ENCODE data around the gene PLEKHG4B. TPM values are rescaled to one million over a fixed set of nuclear protein-coding genes. Genes with fewer than 3 reads are reported as not detected.

PLEKHG4B gene
- total and polyA plus RNA-seq, 2 of the 4 experiments (the other 2 are of a cell fraction) = 1.1 TPM

Small RNA genes within 50 kb of the gene (microRNA-seq; reads per million reads assigned to microRNA genes)
- gene RF00019 (ENCODE audit: insufficient read depth, insufficient read length) = not detected

Small RNA genes within 50 kb of the gene (small RNA-seq; reads per million reads assigned to genes)
- gene RF00019 = 0 reads per million in 5 experiments

Other genes starting within 250 kb of the PLEKHG4B start
- gene LRRC14B, start 99.3 kb downstream of the PLEKHG4B start, total RNA-seq (2012; rRNA removed) = not detected in 2 replicates
- not detected in 2 replicates for gene LRRC14B, start 99.3 kb downstream of the PLEKHG4B start, polyA plus RNA-seq (2012; rRNA removed)
- gene CCDC127, start 126.0 kb downstream of the PLEKHG4B start, total RNA-seq (2012; rRNA removed) = 3.9 and 4.4 TPM in 2 replicates
- gene CCDC127, start 126.0 kb downstream of the PLEKHG4B start, polyA plus RNA-seq (2012; rRNA removed) = 3.2 TPM in 2 replicates
- gene SDHA, start 126.2 kb downstream of the PLEKHG4B start, total RNA-seq (2012; rRNA removed) = 105 and 122 TPM in 2 replicates
- gene SDHA, start 126.2 kb downstream of the PLEKHG4B start, polyA plus RNA-seq (2012; rRNA removed) = 120 and 121 TPM in 2 replicates
- gene PDCD6, start 179.5 kb downstream of the PLEKHG4B start, total RNA-seq (2012; rRNA removed) = 158 and 168 TPM in 2 replicates
- 198 and 212 TPM in 2 replicates for gene PDCD6, start 179.5 kb downstream of the PLEKHG4B start, polyA plus RNA-seq (2012; rRNA removed)
- gene AHRR, start 229.5 kb downstream of the PLEKHG4B start, total RNA-seq (2012; rRNA removed) = 15.6 and 16.7 TPM in 2 replicates
- gene AHRR, start 229.5 kb downstream of the PLEKHG4B start, polyA plus RNA-seq (2012; rRNA removed) = 36.1 and 37.1 TPM in 2 replicates

Measured in IMR-90 (cell line).